Vagina (tissue), 2 donors: ENCODE measurements around the gene AP2A1.

Experiments
- POLR2A ChIP-seq, 2 donors: fragments of 450-650 bp; IDR thresholded peaks; one replicate each; pipeline ENCODE4 v1.6.1; 2017; ENCODE audit warnings: antibody characterized with exemption in 2 of 2, mild to moderate bottlenecking in 2 of 2, moderate library complexity in 2 of 2
- TF ChIP-seq, protein P1 (sequence below), 3 experiments: fragments of 450-650 bp in 2 of 3; fragments of 200-600 bp in 1 of 3; sonication (generic) in 1 of 3; IDR thresholded peaks; one replicate each; pipeline ENCODE4 v1.5.1; 2017 to 2019; ENCODE audit warnings: antibody characterized with exemption in 3 of 3, mild to moderate bottlenecking in 2 of 3, moderate library complexity in 2 of 3

DNA sequence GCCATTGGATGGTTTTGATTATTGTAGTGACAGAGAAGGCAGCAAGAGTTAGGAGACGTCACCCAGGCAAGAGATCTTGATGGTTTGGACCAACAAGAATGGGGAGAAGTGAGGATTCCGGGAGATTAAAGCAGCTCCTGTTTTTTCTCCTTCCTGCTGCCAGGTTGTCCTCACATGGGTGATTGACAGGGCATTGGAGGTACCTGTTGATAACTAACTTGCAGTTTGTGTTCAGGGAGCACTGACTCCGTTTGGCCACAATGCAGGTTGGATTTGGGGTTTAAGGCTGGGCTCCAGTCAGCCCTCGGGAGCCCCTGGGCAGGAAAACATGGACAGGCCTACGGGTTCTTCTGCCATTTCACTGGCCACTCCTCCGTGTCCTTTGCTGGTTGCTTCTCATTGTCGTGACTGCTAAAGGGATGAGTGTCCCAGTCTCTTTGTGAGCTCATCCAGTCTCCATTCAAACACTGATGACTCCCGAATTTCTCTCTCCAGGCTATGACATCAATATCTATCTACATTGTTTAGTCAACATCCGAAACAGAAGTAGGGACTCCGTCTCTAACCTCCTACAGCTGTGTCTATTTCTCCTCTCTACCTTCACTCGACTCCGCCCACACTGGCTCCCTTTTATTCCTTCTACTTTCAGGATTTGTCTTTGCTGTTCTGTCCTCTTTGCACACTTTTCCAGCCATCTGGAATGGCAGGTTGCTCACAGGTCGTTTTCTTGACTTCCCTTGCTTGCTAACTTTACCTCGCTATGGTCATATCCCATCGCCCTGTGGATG is 82.8 kb downstream of the AP2A1 start:
- TF ChIP-seq, protein P1, sequence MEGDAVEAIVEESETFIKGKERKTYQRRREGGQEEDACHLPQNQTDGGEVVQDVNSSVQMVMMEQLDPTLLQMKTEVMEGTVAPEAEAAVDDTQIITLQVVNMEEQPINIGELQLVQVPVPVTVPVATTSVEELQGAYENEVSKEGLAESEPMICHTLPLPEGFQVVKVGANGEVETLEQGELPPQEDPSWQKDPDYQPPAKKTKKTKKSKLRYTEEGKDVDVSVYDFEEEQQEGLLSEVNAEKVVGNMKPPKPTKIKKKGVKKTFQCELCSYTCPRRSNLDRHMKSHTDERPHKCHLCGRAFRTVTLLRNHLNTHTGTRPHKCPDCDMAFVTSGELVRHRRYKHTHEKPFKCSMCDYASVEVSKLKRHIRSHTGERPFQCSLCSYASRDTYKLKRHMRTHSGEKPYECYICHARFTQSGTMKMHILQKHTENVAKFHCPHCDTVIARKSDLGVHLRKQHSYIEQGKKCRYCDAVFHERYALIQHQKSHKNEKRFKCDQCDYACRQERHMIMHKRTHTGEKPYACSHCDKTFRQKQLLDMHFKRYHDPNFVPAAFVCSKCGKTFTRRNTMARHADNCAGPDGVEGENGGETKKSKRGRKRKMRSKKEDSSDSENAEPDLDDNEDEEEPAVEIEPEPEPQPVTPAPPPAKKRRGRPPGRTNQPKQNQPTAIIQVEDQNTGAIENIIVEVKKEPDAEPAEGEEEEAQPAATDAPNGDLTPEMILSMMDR (IDR thresholded peaks at IDR 0.05) = no peak
- no peak for TF ChIP-seq POLR2A (IDR thresholded peaks at IDR 0.05)
